Esophagus squamous epithelium (tissue), 4 donors: ENCODE measurements around the gene FOCAD.

Experiments
- POLR2A ChIP-seq, 4 donors: fragments of 450-650 bp; IDR thresholded peaks; one replicate each; pipeline ENCODE4 v1.6.1; 2017; ENCODE audit warnings: antibody characterized with exemption in 4 of 4, mild to moderate bottlenecking in 4 of 4, moderate library complexity in 3 of 4
- TF ChIP-seq, protein P1 (sequence below), 6 experiments: fragments of 450-650 bp in 4 of 6; fragments of 200-600 bp in 2 of 6; sonication (generic) in 2 of 6; IDR thresholded peaks; one replicate each; pipeline ENCODE4 v1.5.1; 2016 to 2019; ENCODE audit warnings: antibody characterized with exemption in 6 of 6, mild to moderate bottlenecking in 4 of 6, moderate library complexity in 4 of 6

DNA sequence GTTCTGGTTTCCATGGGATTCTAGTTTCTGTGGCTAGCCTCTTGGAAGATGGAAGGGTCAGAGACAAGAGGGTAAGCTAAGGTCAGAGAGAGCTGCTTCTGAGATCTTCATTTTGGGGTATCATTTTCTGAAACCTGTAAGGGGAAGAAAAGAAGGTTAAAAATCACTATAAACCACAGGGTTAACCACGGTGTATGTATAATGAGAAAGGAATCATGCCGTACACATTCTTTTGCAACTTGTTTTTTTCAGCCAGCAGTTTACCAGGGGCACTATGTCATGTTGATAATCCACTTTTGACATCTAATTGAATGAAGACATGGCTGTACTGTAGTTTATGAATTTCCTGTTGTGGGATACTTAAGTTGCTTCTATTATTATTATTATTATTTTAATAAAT is 164.4 kb downstream of the FOCAD start:
- TF ChIP-seq, protein P1, sequence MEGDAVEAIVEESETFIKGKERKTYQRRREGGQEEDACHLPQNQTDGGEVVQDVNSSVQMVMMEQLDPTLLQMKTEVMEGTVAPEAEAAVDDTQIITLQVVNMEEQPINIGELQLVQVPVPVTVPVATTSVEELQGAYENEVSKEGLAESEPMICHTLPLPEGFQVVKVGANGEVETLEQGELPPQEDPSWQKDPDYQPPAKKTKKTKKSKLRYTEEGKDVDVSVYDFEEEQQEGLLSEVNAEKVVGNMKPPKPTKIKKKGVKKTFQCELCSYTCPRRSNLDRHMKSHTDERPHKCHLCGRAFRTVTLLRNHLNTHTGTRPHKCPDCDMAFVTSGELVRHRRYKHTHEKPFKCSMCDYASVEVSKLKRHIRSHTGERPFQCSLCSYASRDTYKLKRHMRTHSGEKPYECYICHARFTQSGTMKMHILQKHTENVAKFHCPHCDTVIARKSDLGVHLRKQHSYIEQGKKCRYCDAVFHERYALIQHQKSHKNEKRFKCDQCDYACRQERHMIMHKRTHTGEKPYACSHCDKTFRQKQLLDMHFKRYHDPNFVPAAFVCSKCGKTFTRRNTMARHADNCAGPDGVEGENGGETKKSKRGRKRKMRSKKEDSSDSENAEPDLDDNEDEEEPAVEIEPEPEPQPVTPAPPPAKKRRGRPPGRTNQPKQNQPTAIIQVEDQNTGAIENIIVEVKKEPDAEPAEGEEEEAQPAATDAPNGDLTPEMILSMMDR (IDR thresholded peaks at IDR 0.05): no peak
- no peak for TF ChIP-seq POLR2A (IDR thresholded peaks at IDR 0.05)
